IPS-18c (cell line): ENCODE data around the gene BTD.

Source experiments
- H3K4me3 ChIP-seq: 2 replicates; pipeline ENCODE4 v1.7.0; 2013; ENCODE audit warnings: low read depth, mild to moderate bottlenecking, low read length, moderate library complexity; ENCODE audit not compliant: insufficient read depth
- H3K9me3 ChIP-seq: one replicate; pipeline ENCODE4 v1.6.1; 2013; ENCODE audit warnings: mild to moderate bottlenecking, low read length, moderate library complexity; ENCODE audit not compliant: control insufficient read depth, insufficient read depth

Gene BTD

DNA sequence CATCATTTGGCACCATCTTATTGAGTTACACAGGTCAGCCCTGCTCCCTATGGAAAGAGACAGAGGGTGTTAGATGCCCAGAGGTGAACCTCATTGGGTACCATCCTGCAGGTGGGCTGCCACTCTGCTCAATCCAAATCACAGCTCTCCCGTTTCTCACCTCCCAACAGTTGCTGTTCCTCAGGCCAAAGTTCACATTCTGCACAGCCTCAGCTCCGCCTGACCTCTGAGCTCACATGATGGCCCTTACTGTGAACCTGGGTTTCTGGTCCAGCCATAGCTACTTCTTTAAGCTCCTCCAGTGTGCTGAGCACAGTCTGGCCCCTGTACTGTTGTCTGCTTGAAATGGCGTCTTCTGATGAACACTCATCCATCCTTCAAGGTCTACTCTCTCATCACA lies 47.8 kb downstream of the BTD start:
- H3K4me3 ChIP-seq = no peak overlapping the region
- no peaks in the 10 kb centered on the region for H3K9me3 ChIP-seq

DNA sequence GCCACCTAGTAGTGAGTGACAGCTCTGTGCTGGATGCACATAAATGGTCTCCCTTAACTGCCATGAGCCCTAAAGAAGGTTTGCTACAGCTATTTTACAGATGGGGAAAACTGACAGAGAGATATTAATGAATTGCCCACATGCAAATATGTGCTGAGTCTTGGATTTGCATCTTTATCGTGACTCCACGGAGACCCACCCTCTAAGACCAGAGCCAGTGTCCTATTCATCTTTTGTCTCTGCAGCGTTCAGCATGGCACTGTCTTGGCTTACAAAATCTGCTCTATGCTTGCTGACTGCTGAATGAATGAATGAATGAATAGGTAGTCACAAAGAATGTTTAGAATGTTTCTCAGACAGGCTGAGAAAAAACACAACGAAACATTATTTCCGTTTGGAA lies 48.3 kb downstream of the BTD start:
- Histone ChIP-seq H3K9me3 (no peaks in the 10 kb centered on the region), H3K4me3 (no peak overlapping the region)

DNA sequence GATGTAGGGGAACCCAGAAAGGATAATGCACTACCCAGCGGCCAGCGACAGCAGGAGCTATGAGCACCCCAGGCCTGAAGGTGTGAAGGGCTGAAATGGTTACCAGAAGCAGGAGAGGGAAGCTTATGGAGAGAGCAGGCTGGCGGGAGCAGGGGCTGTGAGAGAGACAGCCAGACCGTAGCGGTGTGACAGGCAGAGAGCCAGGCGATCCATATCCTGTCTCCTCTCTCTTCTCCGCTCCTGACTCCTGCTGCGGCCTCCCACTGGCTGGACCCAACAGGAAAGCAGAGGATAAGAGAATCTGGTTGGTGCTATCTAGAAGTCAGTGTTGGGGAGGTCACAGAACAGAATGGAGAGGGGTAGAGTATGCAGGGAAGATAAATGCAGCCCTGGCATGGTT lies 49.9 kb downstream of the BTD start:
- peaks cover 7% of the 10 kb centered on the region for H3K9me3 ChIP-seq
- no peak overlapping the region for H3K4me3 ChIP-seq

DNA sequence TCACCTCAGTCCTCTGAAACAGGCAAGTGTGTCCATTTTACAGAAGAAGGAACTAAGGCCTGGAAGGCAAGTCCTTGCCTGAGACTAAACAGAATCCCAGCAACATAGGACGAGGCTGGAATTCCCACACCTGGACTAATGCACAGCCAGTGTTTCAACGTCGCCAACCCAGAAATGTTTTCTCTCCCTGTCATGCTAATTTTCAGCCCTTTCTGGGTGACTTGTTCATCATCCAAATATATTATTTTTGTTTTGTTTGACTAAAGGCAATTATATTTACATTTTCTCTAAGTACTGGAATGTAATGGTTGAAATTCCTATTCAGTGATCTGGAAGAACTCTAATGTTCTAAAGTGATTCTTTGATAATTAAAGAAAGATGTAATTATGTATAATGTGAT lies 51.8 kb downstream of the BTD start:
- Histone ChIP-seq H3K4me3 (no peak overlapping the region), H3K9me3 (peaks cover 7% of the 10 kb centered on the region)

DNA sequence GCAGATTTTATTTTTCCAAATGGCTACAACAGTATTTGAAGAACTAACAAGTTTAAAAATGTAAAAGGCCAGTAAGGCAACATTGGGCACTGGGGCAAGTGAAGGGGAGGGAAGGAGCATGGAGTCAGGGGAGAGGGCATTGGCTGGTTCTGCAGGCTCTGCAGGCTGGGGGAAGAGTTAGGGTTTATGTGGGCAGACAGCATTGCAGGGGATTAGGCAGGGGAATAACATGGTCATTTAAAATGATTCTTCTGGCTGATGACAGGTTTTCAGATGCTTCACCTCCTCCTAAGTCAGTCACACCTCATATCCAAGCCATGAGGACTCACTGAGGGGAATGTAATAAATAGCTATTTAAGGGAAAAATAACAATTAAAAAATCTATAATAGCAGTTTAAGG lies 52.6 kb downstream of the BTD start:
- Histone ChIP-seq H3K9me3 (peaks cover 7% of the 10 kb centered on the region), H3K4me3 (no peak overlapping the region)

DNA sequence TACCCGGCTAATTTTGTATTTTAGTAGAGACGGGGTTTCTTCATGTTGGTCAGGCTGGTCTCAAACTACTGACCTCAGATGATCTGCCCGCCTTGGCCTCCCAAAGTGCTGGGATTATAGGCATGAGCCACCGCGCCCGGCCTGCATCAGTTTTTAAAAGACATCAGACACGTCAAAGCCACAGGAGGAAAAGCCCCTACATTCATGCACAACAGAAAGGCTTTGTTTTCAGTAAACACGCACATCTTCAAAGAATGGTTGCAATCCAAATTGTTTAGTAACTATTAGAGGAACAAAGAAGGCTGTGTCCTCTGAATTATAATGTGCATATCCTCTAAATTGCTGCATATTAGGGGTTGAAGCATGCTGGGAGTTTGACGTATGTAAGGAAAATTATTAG lies 53.3 kb downstream of the BTD start:
- peaks cover 7% of the 10 kb centered on the region for H3K9me3 ChIP-seq
- no peak overlapping the region for H3K4me3 ChIP-seq

DNA sequence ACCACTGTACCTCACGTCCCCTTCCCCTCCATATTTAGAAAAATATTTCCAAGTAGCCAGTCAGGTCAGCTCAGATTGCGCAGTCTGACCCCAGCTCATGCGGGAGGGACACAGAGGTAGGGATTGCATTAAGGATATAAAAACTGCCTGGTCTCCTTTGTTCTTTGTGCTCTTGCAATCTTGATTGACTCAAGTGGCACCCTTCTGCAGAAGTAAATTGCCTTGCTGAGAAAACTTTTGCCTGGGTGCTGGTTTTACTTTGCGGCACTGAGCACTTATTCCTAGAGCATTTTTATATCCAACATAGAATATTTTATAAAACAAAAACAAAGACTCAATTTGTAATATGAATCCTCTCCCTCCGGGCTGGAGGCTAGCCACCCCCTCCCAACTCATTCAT lies 54.8 kb downstream of the BTD start:
- H3K4me3 ChIP-seq = no peak overlapping the region
- H3K9me3 ChIP-seq = peaks cover 7% of the 10 kb centered on the region

DNA sequence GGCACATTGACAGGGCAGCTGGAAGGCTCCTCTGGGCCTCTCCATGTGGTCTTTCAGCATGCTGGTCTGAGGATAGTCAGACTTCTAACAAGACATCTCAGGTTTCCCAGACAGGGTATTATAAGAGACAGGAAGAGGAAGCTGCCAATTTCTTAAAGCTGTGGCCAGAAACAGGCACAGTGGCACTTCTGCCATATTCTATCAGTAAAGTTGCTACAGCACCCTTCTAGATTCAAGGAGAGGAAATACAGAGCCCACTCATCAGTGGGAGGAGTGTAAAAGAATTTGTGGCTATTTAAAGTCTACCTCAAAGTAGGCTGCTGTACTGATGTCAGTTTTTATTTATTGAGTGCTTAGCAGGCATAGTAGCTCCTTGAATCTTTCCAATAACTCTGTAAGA lies 55.5 kb downstream of the BTD start:
- Histone ChIP-seq H3K4me3 (no peak overlapping the region), H3K9me3 (peaks cover 7% of the 10 kb centered on the region)

DNA sequence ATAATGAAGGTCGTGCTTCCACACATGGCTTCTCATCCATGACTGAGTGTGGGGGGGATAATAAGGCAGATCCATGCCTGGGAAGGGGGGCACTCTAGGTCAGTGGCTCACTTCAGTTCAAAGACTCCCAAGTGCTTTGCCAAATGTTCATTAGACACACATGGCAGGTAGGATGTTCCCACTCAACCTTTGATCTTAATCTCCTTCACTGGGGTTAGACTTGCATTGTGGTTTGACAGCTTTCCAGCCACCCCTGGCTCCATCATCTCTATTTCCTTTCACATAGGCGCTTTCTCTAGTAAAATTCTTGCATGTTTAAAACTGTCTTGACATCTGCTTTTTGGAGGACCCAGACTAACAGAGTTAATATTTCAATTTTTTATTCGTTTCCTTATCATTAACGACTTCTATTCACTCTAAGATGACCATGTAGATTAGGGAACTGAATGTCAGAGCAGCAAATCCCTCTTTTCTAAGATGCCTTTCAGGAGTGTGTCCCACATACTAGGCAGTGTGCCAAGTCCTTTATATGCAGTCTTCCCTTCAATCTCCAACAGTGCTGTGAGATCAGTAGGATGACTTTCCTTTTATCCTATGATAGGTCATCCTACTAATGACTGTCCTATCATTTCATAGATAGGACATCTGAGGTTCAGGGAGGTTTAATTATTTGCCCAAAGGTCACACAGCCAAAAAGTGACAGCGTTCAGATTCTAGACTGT lies 57.9 kb downstream of the BTD start:
- Histone ChIP-seq H3K9me3 (peaks cover 7% of the 10 kb centered on the region), H3K4me3 (no peak overlapping the region)

DNA sequence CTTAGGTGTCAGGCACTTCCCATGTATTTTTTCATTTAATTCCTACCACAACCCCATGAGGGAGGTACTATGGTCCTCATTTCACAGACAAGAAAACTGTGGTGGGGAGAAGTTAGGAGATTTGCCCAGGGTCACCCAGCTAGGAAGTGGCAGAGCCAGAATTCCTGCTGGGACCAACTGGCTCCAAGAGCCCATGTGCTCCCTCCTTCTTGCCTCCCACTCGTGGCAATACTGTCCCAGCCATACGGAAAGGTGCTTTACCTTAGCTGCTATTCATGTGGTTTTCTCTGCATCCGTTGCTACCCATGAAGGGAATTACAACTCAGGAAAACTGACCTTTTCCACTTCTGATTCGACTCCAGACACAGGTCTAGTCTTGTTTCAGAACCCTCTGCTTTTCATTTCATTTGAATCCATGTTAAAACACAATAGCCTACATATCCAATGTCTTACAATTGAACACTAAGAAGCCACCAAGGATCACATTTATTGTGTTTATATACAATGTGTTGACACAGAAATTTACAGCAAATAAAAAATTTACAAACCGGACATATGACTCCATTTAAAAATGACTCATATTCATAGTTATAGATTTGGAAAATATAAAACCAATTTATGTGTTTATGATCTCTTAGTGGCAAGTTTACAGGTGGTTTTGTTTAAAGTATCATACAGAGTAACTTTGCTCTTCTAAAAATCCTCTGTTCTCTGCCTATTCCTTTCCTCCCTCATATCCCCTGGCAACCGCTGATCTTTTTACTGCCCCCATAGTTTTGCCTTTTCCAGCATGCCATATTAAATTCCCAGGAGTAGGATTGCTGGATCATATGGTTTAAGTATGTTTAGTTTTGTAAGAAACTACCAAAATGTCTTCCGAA lies 58.8 kb downstream of the BTD start:
- no peak overlapping the region for H3K4me3 ChIP-seq
- peaks cover 7% of the 10 kb centered on the region for H3K9me3 ChIP-seq

DNA sequence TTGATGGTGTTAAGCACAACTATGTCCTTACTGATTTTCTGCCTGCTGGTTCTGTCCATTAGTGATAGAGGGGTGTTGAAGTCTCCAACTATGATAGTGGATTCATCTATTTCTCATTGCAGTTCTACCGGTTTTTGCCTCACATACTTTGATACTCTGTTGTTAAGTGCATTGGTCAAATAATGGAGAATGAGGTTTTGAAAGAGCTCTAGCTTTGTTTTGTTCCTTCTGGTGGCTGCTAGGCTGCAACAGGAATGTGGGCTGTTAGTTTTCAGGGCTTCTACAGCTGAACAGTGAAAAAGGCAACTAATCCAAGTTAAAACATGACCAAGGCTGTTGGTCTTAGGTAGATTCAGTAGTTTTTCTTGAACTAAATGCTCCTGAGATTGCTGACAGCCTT lies 62.6 kb downstream of the BTD start:
- no peaks in the 10 kb centered on the region for H3K9me3 ChIP-seq

DNA sequence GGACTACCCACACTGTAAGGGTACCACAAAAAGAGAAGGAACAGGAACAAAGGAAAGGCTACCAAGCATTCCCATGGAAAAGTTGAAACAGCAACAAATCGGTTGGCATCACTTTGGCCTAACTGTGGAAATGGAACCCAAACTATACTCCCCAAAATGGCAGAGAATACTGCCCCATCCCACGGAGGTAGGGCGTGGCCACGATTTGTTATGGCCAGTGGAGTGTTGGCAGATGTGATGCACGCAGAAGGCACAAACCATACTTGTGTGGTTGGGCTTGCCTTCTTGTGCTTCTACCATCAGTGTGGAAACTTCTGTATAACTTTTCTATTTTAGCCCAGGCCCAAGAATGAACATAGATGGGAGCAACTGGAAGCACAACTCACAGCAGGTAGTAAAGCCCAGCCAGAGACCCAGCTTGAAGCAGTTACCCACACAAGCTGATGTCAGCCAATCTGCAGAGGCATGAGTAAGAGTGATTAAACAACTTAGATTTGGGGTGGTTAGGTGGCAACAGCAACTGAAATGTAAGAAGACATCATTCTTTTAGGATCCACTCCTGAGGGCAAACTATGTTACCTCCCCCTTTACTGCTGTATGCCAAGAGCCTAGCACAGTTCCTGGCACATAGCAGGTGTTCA lies 64.1 kb downstream of the BTD start:
- no peak overlapping the region for H3K4me3 ChIP-seq

More for the DNA sequence above, 62.6 kb downstream of the BTD start:
- H3K4me3 ChIP-seq = no peak overlapping the region

DNA sequence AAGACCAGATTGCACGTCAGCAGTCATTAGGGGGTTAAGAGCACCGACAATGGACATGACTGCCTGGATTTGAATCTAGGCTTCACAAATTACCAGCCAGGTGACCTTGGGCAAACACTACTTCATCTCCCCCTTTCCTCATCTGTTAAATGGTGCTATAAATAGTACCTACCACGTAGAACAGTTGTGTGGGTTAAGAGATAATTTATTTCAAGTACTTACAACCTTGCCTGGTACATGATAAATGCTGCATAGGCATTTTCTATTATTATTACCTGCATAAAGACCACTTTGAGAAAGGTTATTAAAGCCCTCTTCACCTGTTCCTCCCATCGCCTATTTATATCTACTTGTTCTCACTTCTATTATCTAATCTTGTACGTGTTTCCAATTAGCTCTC lies 64.7 kb downstream of the BTD start:
- H3K9me3 ChIP-seq = no peaks in the 10 kb centered on the region
- H3K4me3 ChIP-seq = no peak overlapping the region

More for the DNA sequence above, 64.1 kb downstream of the BTD start:
- H3K9me3 ChIP-seq = no peaks in the 10 kb centered on the region

DNA sequence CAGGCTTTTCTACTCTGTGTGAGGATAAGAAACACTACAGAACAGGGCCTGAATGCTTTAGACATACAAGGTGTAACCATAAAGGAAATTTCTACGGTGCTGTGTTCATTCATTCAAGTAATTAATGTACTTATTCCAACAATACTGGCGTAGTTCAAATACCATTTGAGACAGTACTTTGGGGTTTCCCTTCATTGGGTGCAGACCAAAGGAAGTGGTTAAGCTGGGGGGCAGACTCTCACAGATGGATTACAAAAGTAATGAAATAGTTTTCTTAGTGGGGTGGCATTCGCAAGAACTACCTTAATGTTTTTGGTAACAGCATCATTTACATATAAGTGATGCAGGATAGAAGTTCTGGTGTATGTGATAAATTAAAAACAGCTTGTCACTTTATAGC lies 65.9 kb downstream of the BTD start:
- no peaks in the 10 kb centered on the region for H3K9me3 ChIP-seq
- no peak overlapping the region for H3K4me3 ChIP-seq

DNA sequence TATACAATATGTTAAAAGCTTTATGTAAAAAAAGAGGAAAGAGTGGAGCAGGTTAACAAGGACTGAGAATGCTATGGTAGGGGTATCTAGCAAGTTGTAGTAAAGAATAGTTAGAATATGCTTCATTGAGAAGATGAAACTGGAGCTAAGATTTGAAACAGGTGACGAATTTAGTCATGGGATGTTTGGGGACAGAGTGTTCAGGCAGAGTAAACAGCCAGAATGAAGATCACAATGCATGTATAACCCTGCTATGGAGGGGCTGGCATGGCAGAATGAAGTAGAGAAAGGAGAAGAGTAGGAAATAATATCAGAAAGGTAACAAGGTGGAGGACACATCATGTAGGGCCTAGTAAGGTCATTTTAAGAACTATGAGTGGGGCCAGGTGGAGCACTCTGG lies 72.0 kb downstream of the BTD start:
- H3K4me3 ChIP-seq = no peak overlapping the region
- H3K9me3 ChIP-seq = no peaks in the 10 kb centered on the region

DNA sequence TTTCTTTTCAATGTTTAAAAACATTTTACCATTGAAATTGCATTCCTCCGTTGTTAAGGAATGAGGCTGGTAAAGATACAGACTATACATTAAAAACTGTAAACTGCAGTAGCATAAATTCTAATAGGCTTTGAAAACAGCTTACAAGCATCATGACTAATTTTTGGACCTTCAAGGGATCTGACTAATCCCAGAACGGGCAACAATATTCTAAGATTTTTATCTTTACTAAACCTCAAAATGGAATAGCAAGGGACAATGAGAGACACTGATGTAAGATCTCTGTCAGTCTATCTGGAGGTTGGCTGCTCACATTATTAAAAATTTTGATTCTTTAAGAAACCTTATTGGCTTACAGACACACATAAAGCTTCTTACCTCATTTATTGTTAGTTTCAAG lies 74.7 kb downstream of the BTD start:
- H3K4me3 ChIP-seq = no peak overlapping the region
- H3K9me3 ChIP-seq = no peaks in the 10 kb centered on the region

DNA sequence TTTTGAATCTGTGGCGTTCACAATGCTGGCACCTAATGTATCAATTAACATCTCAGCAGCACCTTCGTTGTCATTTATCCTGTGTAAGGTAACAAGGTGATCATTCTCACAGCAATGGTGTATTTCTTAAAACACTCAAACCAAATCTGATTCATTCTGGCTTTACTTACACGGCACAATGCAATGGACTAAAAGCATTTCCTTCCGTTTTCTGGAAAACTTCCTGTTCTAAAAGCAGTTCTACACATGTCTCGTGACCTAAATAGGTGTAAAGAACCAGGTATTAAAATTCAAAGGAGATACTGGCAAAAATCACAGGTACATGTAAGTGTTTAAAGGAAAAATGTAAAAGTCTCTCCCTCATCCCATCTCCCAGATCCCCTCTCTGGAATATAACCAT lies 77.8 kb downstream of the BTD start:
- Histone ChIP-seq H3K4me3 (no peak overlapping the region), H3K9me3 (no peaks in the 10 kb centered on the region)

DNA sequence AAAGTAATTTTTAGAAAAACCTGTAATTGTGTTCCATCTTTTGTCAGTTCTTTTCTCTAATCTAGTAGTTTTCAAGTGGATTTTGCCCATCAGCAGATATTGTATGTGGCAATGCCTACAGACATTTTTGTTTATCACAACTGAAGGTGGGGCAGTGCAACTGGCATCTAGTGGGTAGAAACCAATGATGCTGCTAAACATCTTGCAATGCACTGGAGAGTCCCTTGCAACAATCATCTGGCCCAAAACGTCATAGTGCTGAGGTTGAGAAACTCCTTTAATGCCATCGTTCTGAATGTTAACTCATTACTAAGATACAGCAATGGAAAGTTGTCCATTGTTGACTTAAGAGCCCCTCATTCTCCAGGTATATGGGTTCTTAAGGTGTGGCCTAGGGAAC lies 80.1 kb downstream of the BTD start:
- H3K4me3 ChIP-seq = no peak overlapping the region
- no peaks in the 10 kb centered on the region for H3K9me3 ChIP-seq
